ENCODE results near the gene TREH. TPM values are rescaled to one million over a fixed set of nuclear protein-coding genes. Genes with fewer than 3 reads are reported as not detected.

TREH gene
- total RNA-seq, 1 experiment from 2014 or later = not detected

- Histone ChIP-seq H3K79me2 (ENCODE audit: insufficient read depth, low read length) (no peaks in the 10 kb centered on the region), H3K4ac (ENCODE audit: low read depth, low read length) (no peak overlapping the region), H3K4me2 (ENCODE audit: insufficient read depth, insufficient read length, low read length) (no peak overlapping the region), H3K27me3 (ENCODE audit: insufficient read depth, low read length) (no peaks in the 10 kb centered on the region), H3K23ac (ENCODE audit: insufficient read length, low read depth, low read length) (no peak overlapping the region), H3K23me2 (ENCODE audit: insufficient read length, low read depth, low read length, poor library complexity, severe bottlenecking) (no peaks in the 10 kb centered on the region), H4K8ac (replicated peaks; ENCODE audit: insufficient read length, low read depth, low read length) (no peak overlapping the region), H3K14ac (ENCODE audit: insufficient read depth, low read length) (no peak overlapping the region), H4K91ac (ENCODE audit: insufficient read length, low read depth, low read length) (no peak overlapping the region), H3K27ac (ENCODE audit: insufficient read length, low read depth, low read length) (no peak overlapping the region), H2AFZ (ENCODE audit: low read length) (no peak overlapping the region), H4K20me1 (ENCODE audit: control insufficient read depth, insufficient read depth, insufficient read length) (peaks cover 2% of the 10 kb centered on the region), H3K18ac (ENCODE audit: insufficient read length, low read depth, low read length) (no peak overlapping the region), H3K79me1 (ENCODE audit: insufficient read depth, low read depth, low read length, poor library complexity, severe bottlenecking) (no peaks in the 10 kb centered on the region), H2BK15ac (ENCODE audit: low read depth, low read length) (no peak overlapping the region), H4K5ac (ENCODE audit: insufficient read length, low read depth, low read length) (no peak overlapping the region), H3K9me3 (ENCODE audit: control insufficient read depth, low read depth, low read length) (no peaks in the 10 kb centered on the region), H2BK12ac (ENCODE audit: insufficient read length, low read depth, low read length) (no peak overlapping the region), H3K56ac (ENCODE audit: insufficient read length, low read depth, low read length) (no peak overlapping the region), H2AK5ac (ENCODE audit: insufficient read length, low read length) (no peak overlapping the region), H3K9ac (ENCODE audit: extremely low read depth, insufficient read length, low read length) (no peak overlapping the region), H2BK5ac (ENCODE audit: insufficient read length, low read length) (no peak overlapping the region), H3T11ph (ENCODE audit: low read length) (no peak overlapping the region), H2BK120ac (ENCODE audit: low read depth, low read length, poor library complexity, severe bottlenecking) (no peak overlapping the region), H2BK20ac (ENCODE audit: low read depth, low read length, poor library complexity, severe bottlenecking) (no peak overlapping the region), H3K4me1 (ENCODE audit: insufficient read depth, low read length) (peaks cover 3% of the 10 kb centered on the region; the same call in 1 of the 2 replicates)
- H3K4me3 Mint-ChIP-seq = no peak overlapping the region
- H3K4me1 Mint-ChIP-seq = peaks cover 36 to 41% of the 10 kb centered on the region in 2 experiments
- H3K27ac Mint-ChIP-seq = peak overlapping the region; percentile 45 to 68 (median 47); a peak in 3 of 7 replicates
- no peaks in the 10 kb centered on the region; the same call in 1 of the 2 replicates for H3K27me3 Mint-ChIP-seq (ENCODE audit: low read depth)
- H3K36me3 Mint-ChIP-seq (ENCODE audit: insufficient read depth in 1 of 3, low read depth in 3 of 3) = peaks cover 3 to 26% (median 24%) of the 10 kb centered on the region in 3 experiments; a peak in 5 of 7 replicates
- TF ChIP-seq CTCF (conservative IDR thresholded peaks at IDR 0.05) = no peak
- H3K9me3 Mint-ChIP-seq = no peaks in the 10 kb centered on the region
- WGBS (ENCODE audit: extremely low coverage, insufficient read length, low lambda C conversion rate) = no CpG with 5 or more reads among the region's 16 CpGs
- peak; percentile 47 for DNase-seq
Measured at GRCh38 chr11:118658429-118659313, 20.8 kb downstream of the TREH start.

Data from H9 (cell line).